ENCODE measurements around the gene ZSCAN26. TPM values are rescaled to one million over a fixed set of nuclear protein-coding genes. Genes with fewer than 3 reads are reported as not detected.

ZSCAN26 gene
- total and polyA plus RNA-seq, 2 of the 4 experiments (the other 2 are of a cell fraction), result 13.1 to 42.1 TPM

DNA sequence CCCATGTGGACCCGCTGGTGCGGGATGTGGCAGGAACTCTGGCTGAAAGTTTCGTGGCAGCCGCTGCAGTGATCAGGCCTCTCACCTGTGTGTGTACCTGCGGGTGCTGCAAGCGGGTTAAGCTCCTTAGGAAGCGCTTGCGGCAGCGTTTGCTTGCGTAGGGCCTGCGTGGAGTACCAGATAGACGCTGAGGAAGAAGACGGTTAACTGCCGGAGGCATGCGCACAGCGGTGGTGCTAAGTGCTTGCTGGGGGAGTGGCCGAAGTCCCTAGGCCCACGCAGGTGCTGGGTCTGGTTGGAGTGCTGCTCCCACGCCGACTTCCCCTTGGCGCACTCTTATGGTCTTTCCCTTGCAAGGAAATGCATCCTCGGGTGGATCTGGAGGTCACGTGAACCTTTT lies 46.0 kb downstream of the ZSCAN26 start:
- Histone ChIP-seq H3K23ac (ENCODE audit: low read depth, low read length) (no peak overlapping the region), H2BK20ac (ENCODE audit: low read depth, low read length) (no peak overlapping the region), H3K9me3 (ENCODE audit: control insufficient read depth, insufficient read depth, low read length) (no peaks in the 10 kb centered on the region), H3K27me3 (ENCODE audit: control insufficient read depth, insufficient read depth, low read length) (no peaks in the 10 kb centered on the region), H2BK15ac (ENCODE audit: low read depth, low read length) (no peak overlapping the region), H3K4me1 (ENCODE audit: control insufficient read depth, insufficient read depth, low read length) (no peaks in the 10 kb centered on the region), H3K4ac (ENCODE audit: low read depth, low read length) (no peak overlapping the region), H2AK9ac (replicated peaks; ENCODE audit: low read depth, low read length, poor library complexity) (no peak overlapping the region), H3K27ac (ENCODE audit: insufficient read depth, low read length) (no peak overlapping the region), H2BK120ac (ENCODE audit: low read depth, low read length) (no peak overlapping the region), H4K5ac (ENCODE audit: low read depth, low read length) (no peak overlapping the region), H3K9ac (ENCODE audit: low read depth, low read length) (no peak overlapping the region), H3K56ac (ENCODE audit: extremely low read depth, insufficient read depth, low read length) (no peak overlapping the region), H3K79me1 (ENCODE audit: low read depth in 1 of 2, low read length in 2 of 2) (no peaks in the 10 kb centered on the region), H3K4me2 (ENCODE audit: low read depth, low read length) (no peak overlapping the region), H4K20me1 (ENCODE audit: insufficient read depth, low read length) (no peaks in the 10 kb centered on the region), H3K18ac (ENCODE audit: low read depth, low read length) (no peak overlapping the region), H3K36me3 (ENCODE audit: control insufficient read depth, insufficient read depth, low read length) (no peaks in the 10 kb centered on the region; the same call in 1 of the 2 replicates), H3K4me3 (ENCODE audit: insufficient read depth, low read depth, low read length) (no peak overlapping the region), H2BK5ac (ENCODE audit: low read depth, low read length, poor library complexity, severe bottlenecking) (no peak overlapping the region), H3K14ac (replicated peaks; ENCODE audit: low read depth, low read length) (no peak overlapping the region), H3K9me1 (ENCODE audit: insufficient read depth, low read length) (no peaks in the 10 kb centered on the region), H2AK5ac (ENCODE audit: low read depth, low read length) (no peak overlapping the region), H4K8ac (ENCODE audit: low read depth in 2 of 2, low read length in 2 of 2) (no peak overlapping the region), H2AFZ (replicated peaks; ENCODE audit: low read length, poor library complexity) (no peak overlapping the region), H4K91ac (ENCODE audit: insufficient read depth, low read depth, low read length) (no peak overlapping the region)
- in situ Hi-C loops (cut with MboI; ENCODE audit: low sequenced_read_pairs), result no loop called here
- ChIA-PET CTCF (no interaction called here), POLR2A (ENCODE audit: unreplicated experiment) (no interaction called here)
- ATAC-seq (ENCODE audit: low read depth) (no peak), DNase-seq (no peak)
- TF ChIP-seq RFX5 (IDR thresholded peaks at IDR 0.05; ENCODE audit: low read depth, low read length), result no peak
- TF ChIP-seq MXI1 (IDR thresholded peaks at IDR 0.05; ENCODE audit: borderline replicate concordance, low read depth, low read length), result no peak
- no peak for TF ChIP-seq RCOR1 (IDR thresholded peaks at IDR 0.05; ENCODE audit: insufficient replicate concordance, low read length)
- TF ChIP-seq, protein P1, sequence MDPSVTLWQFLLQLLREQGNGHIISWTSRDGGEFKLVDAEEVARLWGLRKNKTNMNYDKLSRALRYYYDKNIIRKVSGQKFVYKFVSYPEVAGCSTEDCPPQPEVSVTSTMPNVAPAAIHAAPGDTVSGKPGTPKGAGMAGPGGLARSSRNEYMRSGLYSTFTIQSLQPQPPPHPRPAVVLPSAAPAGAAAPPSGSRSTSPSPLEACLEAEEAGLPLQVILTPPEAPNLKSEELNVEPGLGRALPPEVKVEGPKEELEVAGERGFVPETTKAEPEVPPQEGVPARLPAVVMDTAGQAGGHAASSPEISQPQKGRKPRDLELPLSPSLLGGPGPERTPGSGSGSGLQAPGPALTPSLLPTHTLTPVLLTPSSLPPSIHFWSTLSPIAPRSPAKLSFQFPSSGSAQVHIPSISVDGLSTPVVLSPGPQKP (IDR thresholded peaks at IDR 0.05; ENCODE audit: borderline replicate concordance, low read depth, low read length), result no peak
- TF ChIP-seq POLR2A (IDR thresholded peaks at IDR 0.05; ENCODE audit: low read depth, low read length), result no peak
- no peak for TF ChIP-seq CEBPB (IDR thresholded peaks at IDR 0.05; ENCODE audit: low read depth, low read length)
- TF ChIP-seq RAD21 (IDR thresholded peaks at IDR 0.05; ENCODE audit: low read length), result no peak
- no peak for TF ChIP-seq MAFK (IDR thresholded peaks at IDR 0.05; ENCODE audit: low read depth, low read length)
- TF ChIP-seq MAZ (IDR thresholded peaks at IDR 0.05; ENCODE audit: borderline replicate concordance, low read depth, low read length), result no peak
- TF ChIP-seq SMC3 (IDR thresholded peaks at IDR 0.05; ENCODE audit: low read depth, low read length), result no peak
- no TSS peak for BruUV-seq (replicated peaks)
- dilution Hi-C loops (cut with HindIII; ENCODE audit: low sequenced_read_pairs, unreplicated experiment), result no loop called here
- 86% methylated on average over 12 of the region's 23 CpGs; no CpG with 5 or more reads in 1 of the 2 experiments for WGBS, 2 experiments (ENCODE audit: extremely low coverage in 2 of 2, insufficient read length in 1 of 2)
- intact Hi-C loops (cut with micrococcal nuclease), result no loop called here

Measured in IMR-90 (cell line).